Measurements from ENCODE around the gene BCL6. TPM values are rescaled to one million over a fixed set of nuclear protein-coding genes. Genes with fewer than 3 reads are reported as not detected.

BCL6 gene
- total and polyA plus RNA-seq, 9 of the 15 experiments (the other 6 are each of a cell fraction or from before 2014, with no cell fraction given): 0.08 to 3.5 (median 1.6) TPM

DNA sequence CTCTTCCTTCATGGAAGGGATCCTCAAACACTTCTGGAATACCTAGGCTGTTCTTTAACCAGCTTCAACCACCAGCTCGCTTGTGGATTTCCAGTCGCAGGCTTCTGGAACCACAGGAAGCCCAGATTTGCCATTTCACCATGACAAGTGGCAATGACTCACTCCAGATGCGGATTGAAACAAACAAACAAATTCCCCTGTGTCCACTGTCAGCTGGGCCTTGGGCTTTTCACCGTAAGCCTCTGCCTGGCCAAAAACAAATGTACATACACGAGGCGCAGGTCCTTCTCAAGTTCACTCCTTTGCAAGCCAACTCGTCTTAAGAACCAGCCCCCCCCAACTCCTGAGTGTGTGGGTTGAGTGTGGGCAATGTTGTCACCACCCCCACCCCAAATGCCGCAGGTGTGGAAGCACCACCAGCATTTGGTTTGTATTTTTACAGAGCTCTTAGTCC lies 8.8 kb downstream of the BCL6 start (continued):
- TF ChIP-seq TFAP4 (CRISPR knock-in tag; IDR thresholded peaks at IDR 0.05; ENCODE audit: borderline replicate concordance) (peak; percentile 63; the same call in 1 of the 2 replicates), ZBTB7A (IDR thresholded peaks at IDR 0.05; ENCODE audit: borderline replicate concordance, control insufficient read depth, low read depth, low read length) (no peak), ETV6 (IDR thresholded peaks at IDR 0.05; ENCODE audit: borderline replicate concordance in 1 of 2, low read depth in 2 of 2, low read length in 1 of 2) (no peak), ETV6 (CRISPR knock-in tag; IDR thresholded peaks at IDR 0.05; ENCODE audit: borderline replicate concordance) (no peak), ZBTB40 (IDR thresholded peaks at IDR 0.05) (no peak), ZBTB40 (CRISPR knock-in tag; IDR thresholded peaks at IDR 0.05) (no peak), GABPB2 (CRISPR knock-in tag; conservative IDR thresholded peaks at IDR 0.05) (no peak), MAFF (IDR thresholded peaks at IDR 0.05; ENCODE audit: low read length) (peak; percentile 51; the same call in 1 of the 2 replicates), SMAD1 (IDR thresholded peaks at IDR 0.05; ENCODE audit: low read depth, low read length, partially characterized antibody) (no peak), BACH1 (tag; IDR thresholded peaks at IDR 0.05) (no peak), RBM15 (IDR thresholded peaks at IDR 0.05; ENCODE audit: insufficient read depth, low read length) (no peak), TCF7L2 (IDR thresholded peaks at IDR 0.05; ENCODE audit: low read depth, low read length) (no peak), KHSRP (IDR thresholded peaks at IDR 0.05) (no peak), HMG20B (CRISPR knock-in tag; IDR thresholded peaks at IDR 0.05) (no peak), ARID1B (IDR thresholded peaks at IDR 0.05) (peak; percentile 58), JUND (IDR thresholded peaks at IDR 0.05; ENCODE audit: borderline replicate concordance, low read depth, low read length) (peak; percentile 92), JUND (tag; IDR thresholded peaks at IDR 0.05; ENCODE audit: borderline replicate concordance, low read depth, low read length) (peak; percentile 83; the same call in 2 of the 3 replicates), PCBP2 (IDR thresholded peaks at IDR 0.05; ENCODE audit: low read depth, low read length, poor library complexity, severe bottlenecking) (no peak), RBM22 (IDR thresholded peaks at IDR 0.05; ENCODE audit: low read depth, low read length, poor library complexity, severe bottlenecking) (no peak)
- TF ChIP-seq, protein P1, sequence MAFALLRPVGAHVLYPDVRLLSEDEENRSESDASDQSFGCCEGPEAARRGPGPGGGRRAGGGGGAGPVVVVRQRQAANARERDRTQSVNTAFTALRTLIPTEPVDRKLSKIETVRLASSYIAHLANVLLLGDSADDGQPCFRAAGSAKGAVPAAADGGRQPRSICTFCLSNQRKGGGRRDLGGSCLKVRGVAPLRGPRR (CRISPR knock-in tag; IDR thresholded peaks at IDR 0.05): no peak
